GM18526 (cell line): ENCODE data around the gene KLF1.

Experiments used
- POLR2A ChIP-seq: IDR thresholded peaks from 3 replicates; pipeline ENCODE4 v1.6.1; 2011; ENCODE audit not compliant: insufficient read length; ENCODE audit errors: extremely low read depth

The KLF1 gene

GRCh38 chr19:12836529-12836863 lies 50.5 kb downstream of the KLF1 start:
- TF ChIP-seq POLR2A, result no peak

GRCh38 chr19:12834976-12835757 lies 51.8 kb downstream of the KLF1 start:
- TF ChIP-seq POLR2A, result no peak

GRCh38 chr19:12834566-12834943 lies 52.4 kb downstream of the KLF1 start, which contains the start of gene RTBDN:
Gene RTBDN, minus strand, starts transcription at chr19:12834579. Its CDS starts 4,600 bp downstream, at chr19:12829979.
- no peak for TF ChIP-seq POLR2A
